Measurements from ENCODE around the gene MTTP.
"Not testable (repeated sequence)": the region's sequence is repeated elsewhere in the genome, so short reads cannot be mapped to it uniquely, and the experiment has no call there.

The MTTP gene

GRCh38 chr4:99574530-99575324, at the start of gene MTTP:
TSS of gene MTTP (plus strand) at chr4:99574824. CDS start at chr4:99574910, 86 bp downstream.
- no peak for DNase-seq

DNA sequence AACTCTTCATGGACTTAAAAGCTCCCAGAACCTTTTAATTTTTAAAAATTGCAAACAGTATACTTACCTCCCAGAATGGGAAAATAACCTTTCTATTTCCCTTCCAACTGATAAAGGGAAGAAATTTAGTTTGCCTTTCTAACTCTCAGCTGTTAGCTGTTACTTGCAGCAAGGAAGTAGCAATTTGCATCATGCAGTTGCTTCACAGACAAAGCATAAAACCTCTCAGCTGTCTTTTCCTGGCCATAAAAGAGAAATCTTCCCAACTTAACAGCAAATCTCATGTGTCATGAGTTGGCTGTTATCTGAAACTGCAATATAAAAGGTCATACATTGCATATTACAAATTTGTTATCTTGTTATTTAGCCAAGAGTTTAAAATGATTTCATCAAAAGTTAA, 45.4 kb upstream of the MTTP start:
- DNase-seq: no peak

DNA sequence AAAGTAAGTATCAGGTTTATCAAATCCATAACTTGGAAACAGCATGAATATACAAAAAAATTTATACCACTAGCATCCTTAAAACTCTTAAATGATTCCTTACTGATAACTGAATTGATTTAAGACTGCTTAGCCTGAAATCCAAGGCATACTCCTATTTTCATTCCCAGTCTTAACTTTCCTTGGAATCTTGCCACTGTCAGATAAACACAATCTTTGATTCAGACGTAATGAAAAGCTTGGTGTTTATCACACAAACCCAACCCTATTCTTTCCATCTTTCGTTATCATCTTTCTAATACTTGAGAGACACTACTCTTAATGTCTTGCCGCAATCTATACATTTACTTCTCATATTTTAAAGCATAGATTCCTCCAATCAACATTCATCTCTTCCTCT, 44.7 kb upstream of the MTTP start:
- no peak for DNase-seq

- not testable (repeated sequence) for DNase-seq
Measured at GRCh38 chr4:99534699-99535098, 39.9 kb upstream of the MTTP start.

DNA sequence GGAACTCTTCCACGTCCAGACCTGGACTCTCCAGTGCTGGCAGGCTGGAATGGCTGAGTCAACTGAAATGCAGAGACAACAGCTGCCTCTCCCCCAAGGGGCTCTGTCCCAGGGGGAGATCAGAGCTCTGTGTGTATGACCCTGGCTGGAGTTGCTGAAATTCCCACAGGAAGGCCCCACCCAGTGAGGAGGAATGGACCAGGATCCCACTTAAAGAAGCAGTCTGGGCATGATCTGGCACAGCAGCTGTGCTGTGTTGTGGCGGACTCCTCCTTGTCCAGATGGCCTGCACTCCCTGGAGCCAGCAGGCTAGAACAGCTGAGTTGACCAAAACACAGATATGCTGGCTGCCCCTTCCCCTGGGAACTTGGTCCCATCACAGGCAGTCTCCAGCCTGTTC, 38.4 kb upstream of the MTTP start:
- DNase-seq: no peak

DNA sequence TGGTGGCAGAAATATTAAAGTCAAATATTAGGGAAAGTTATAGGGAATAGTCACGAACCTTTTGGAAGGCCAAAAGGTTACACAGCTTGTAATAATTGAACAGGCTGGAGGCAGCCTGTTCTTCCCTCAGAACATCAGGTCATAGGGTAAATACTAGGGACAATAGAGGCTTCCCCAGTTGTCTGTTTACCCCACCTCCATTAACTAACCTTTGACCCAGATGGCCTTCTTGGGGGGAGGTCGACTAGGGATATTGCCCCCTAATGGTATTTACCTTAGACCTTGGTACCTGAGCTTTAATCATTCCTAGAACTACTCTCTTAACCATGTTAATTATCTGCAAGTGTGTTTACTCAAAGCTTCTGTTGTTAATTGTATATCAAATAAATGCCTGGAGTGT, 37.8 kb upstream of the MTTP start:
- no peak for DNase-seq

DNA sequence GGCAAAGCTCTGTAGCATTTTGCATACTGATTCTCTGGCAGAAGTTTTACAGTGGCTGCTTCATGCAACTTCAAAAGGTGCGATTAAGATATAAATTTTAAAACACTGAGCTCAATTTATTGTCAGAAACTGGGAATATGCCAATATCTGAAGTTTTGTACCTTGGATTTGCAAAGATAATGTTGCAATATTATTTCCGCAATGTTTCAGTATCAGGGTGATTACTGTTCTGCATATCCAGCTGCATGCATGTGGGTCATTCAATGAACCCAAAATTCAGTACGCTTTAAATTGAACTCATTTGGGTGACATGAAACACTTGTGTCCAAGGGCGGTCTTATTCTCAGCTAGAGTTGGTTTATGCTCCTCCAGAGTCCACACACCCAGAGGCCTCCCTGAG, 37.0 kb upstream of the MTTP start:
- DNase-seq: no peak

GRCh38 chr4:99540277-99540939, 34.2 kb upstream of the MTTP start:
- no peak for DNase-seq

GRCh38 chr4:99552872-99553271, 21.8 kb upstream of the MTTP start:
- DNase-seq: no peak

DNA sequence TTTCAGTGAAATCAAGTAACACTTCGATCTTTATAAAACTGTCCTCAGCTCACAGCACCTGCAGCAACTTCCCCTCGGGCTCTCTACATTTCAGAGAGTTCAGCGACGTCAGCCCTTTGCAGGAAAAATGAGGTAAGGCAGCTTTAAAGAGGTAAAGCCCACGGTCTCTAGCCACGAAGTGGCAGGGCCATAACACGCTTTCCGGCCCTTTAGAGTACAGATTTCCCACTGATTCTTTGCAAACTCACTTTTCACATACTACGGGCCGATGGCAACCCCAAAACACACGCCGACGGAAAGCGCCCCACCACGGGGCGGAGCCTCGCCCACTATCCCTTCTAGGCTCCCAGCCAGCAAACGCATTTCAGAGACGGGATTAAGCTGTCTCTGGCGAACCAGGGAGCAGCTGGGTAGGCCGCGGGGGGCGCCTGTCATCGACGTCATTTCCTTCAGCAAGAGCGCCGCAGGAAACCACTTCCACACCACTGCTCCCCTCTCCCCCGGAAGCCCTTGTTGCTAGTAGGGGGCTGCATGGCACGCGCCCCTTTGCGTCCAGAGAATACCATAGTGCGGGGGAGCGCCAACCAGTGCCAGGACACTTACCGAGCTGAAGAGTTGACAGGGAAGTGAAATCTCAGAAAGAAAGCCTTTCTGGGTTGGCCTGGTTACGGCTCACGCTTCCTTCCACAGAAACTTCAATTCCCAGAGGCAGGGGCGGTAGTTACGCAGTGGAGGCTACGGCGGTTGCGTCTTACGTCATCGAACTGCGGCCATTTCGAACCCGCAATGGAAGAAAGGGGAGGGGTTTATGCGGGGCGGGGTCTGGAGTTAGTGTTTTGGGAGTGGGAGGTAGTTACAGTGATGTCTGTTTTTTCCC, 11.1 kb upstream of the MTTP start, which contains the start of gene TRMT10A:
TRMT10A (minus strand) TSS at position 730 of the 877 bp plus-strand sequence. CDS start 4,701 bp downstream, outside the sequence.
- DNase-seq: peak; percentile 97

GRCh38 chr4:99564921-99565320, 9.7 kb upstream of the MTTP start:
- DNase-seq: no peak

- no peak for DNase-seq
Measured at GRCh38 chr4:99571883-99572282, 2.7 kb upstream of the MTTP start.

GRCh38 chr4:99572527-99573240, 1.9 kb upstream of the MTTP start:
- DNase-seq: no peak

- no peak for DNase-seq
Measured at GRCh38 chr4:99573735-99574368, 772 bp upstream of the MTTP start.

- DNase-seq: no peak
Measured at GRCh38 chr4:99578714-99579113, 4.1 kb downstream of the MTTP start.

- no peak for DNase-seq
Measured at GRCh38 chr4:99585516-99585915, 10.9 kb downstream of the MTTP start.

DNA sequence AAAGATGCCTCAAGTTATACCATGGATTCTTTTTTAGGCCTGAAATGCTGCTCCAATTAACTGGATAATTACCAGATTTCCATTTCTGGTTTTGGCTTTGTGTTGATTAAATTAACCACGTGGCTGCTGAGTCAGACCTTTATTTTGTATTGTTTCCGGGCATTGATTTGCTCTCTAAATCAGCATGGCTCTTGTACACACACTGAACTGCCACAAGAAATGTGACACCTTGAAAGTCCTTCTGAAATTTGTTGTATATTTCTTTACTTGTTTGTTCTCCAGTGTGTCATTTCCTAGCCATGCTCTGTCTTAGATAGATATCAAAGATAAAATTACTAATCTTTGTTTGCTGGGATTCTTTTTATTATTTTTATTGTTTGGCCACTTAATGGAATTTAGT, 11.7 kb downstream of the MTTP start:
- DNase-seq: no peak

DNA sequence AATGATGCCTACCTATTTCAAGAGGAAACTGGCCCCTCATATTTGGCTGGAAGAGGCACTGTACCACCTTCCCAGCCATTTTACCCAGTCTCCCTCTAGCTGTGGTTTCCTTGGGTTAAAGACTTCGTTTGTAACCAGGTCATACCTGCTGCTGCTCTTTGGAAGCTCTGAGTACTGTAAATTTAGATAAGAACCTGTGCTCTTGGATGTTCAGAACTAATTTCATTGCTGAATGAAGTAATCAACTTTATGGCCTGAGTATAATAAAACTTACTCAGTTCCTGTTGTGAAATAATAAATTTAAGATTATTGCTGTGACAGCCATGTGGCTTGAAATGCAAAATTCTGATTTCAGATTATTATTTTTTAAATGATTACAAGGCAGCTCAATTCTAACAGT, 12.2 kb downstream of the MTTP start:
- no peak for DNase-seq

- no peak for DNase-seq
Measured at GRCh38 chr4:99587309-99587708, 12.7 kb downstream of the MTTP start.

- DNase-seq: no peak
Measured at GRCh38 chr4:99587803-99588202, 13.2 kb downstream of the MTTP start.

- DNase-seq: no peak
Measured at GRCh38 chr4:99591757-99592156, 17.1 kb downstream of the MTTP start.

Data from activated CD4-positive, alpha-beta T cell treated with anti-CD3 and anti-CD28 coated beads, Interleukin-10, Interleukin-2, amounts not matched to agents 100 ng/mL and 50 ng/mL, durations not matched to agents 16 hours and 8 hours (primary cell).